Ecto neural progenitor cell (in vitro differentiated cells): ENCODE results near the gene HCN2.

ENCODE experiments used
- DNase-seq: peaks from one replicate; pipeline ENCODE4 v3.0.0-alpha.2; 2018; ENCODE audit warnings: low spot score

HCN2 gene

GRCh38 chr19:640606-641189 is 51.0 kb downstream of the HCN2 start:
- DNase-seq, result no peak

- DNase-seq, result no peak
These were observed 52.0 kb downstream of the HCN2 start for GRCh38 chr19:641702-642101.

GRCh38 chr19:642767-643727 is 53.4 kb downstream of the HCN2 start:
- no peak for DNase-seq

GRCh38 chr19:643736-644135 is 54.1 kb downstream of the HCN2 start:
- no peak for DNase-seq

GRCh38 chr19:644363-644762 is 54.7 kb downstream of the HCN2 start:
- no peak for DNase-seq

- no peak for DNase-seq
These were observed 55.1 kb downstream of the HCN2 start for GRCh38 chr19:644789-645188.

- DNase-seq, result no peak
These were observed 56.5 kb downstream of the HCN2 start for GRCh38 chr19:645912-646778.

- DNase-seq, result no peak
These were observed 57.3 kb downstream of the HCN2 start for GRCh38 chr19:646779-647565.

GRCh38 chr19:647566-648284 is 58.0 kb downstream of the HCN2 start:
- no peak for DNase-seq

- DNase-seq, result no peak
These were observed 58.6 kb downstream of the HCN2 start for GRCh38 chr19:648305-648704.

GRCh38 chr19:648904-649801 is 59.5 kb downstream of the HCN2 start:
- no peak for DNase-seq

GRCh38 chr19:650121-650520 is 60.4 kb downstream of the HCN2 start:
- DNase-seq, result no peak

- DNase-seq, result no peak
These were observed 61.6 kb downstream of the HCN2 start for GRCh38 chr19:651114-651818.

GRCh38 chr19:651991-652390 is 62.3 kb downstream of the HCN2 start:
- DNase-seq, result no peak

- no peak for DNase-seq
These were observed 63.0 kb downstream of the HCN2 start for GRCh38 chr19:652467-653389.

GRCh38 chr19:653425-653824 is 63.7 kb downstream of the HCN2 start:
- DNase-seq, result no peak

- DNase-seq, result no peak
These were observed 66.0 kb downstream of the HCN2 start for GRCh38 chr19:655691-656090.
